Measurements from ENCODE around the gene MTRR.

DNA sequence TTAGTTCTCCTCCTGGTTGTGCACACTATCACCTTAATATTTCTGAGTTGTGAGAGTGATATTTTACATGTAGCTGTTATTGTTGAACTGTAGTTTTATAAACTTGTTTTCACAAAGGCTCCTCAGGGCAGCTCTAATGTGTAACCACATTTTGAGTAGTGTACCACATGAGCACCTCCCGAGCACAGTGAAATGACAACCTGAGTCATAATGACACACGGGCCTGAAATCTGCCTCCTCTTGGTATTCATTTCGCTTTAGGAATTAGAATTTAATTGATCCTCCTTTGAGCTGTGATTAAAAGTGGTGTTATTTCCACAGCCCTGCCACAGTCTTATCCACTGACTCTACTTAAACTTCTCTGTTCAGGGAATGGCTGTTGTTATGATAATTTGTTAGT, 7.9 kb downstream of the MTRR start:
- TF ChIP-seq, protein P1, sequence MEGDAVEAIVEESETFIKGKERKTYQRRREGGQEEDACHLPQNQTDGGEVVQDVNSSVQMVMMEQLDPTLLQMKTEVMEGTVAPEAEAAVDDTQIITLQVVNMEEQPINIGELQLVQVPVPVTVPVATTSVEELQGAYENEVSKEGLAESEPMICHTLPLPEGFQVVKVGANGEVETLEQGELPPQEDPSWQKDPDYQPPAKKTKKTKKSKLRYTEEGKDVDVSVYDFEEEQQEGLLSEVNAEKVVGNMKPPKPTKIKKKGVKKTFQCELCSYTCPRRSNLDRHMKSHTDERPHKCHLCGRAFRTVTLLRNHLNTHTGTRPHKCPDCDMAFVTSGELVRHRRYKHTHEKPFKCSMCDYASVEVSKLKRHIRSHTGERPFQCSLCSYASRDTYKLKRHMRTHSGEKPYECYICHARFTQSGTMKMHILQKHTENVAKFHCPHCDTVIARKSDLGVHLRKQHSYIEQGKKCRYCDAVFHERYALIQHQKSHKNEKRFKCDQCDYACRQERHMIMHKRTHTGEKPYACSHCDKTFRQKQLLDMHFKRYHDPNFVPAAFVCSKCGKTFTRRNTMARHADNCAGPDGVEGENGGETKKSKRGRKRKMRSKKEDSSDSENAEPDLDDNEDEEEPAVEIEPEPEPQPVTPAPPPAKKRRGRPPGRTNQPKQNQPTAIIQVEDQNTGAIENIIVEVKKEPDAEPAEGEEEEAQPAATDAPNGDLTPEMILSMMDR (conservative IDR thresholded peaks at IDR 0.05; ENCODE audit: low read depth, low read length): no peak
- no peak for TF ChIP-seq EZH2 (IDR thresholded peaks at IDR 0.05; ENCODE audit: borderline replicate concordance, low read depth, low read length, poor library complexity, severe bottlenecking)
